SK-N-MC (cell line): Measurements from ENCODE around the gene MRTFB.

ENCODE experiments used
- DNase-seq: peaks from one replicate; pipeline ENCODE4 v3.0.0-alpha.2; 2011; ENCODE audit warnings: low read depth, low spot score
- H3K27ac ChIP-seq: fragments of 200-600 bp; sonication (generic); 2 replicates; pipeline ENCODE4 v1.5.1; 2016; ENCODE audit warnings: mixed run types
- H3K36me3 ChIP-seq: fragments of 200-600 bp; sonication (generic); 2 replicates; pipeline ENCODE4 v1.6.1; 2017; ENCODE audit warnings: antibody characterized with exemption, low read length, mixed read lengths; ENCODE audit not compliant: insufficient read depth
- H3K4me3 ChIP-seq: fragments of 200-600 bp; sonication (generic); 2 replicates; pipeline ENCODE4 v1.5.1; 2016
- H3K9ac ChIP-seq: fragments of 200-600 bp; sonication (generic); 2 replicates; pipeline ENCODE4 v1.8.0; 2017; ENCODE audit warnings: mixed run types, mixed read lengths; ENCODE audit not compliant: insufficient read length
- H3K9me3 ChIP-seq: fragments of 200-600 bp; sonication (generic); 2 replicates; pipeline ENCODE4 v1.6.1; 2017; ENCODE audit warnings: low read depth, mild to moderate bottlenecking, antibody characterized with exemption, low read length, moderate library complexity, mixed read lengths
- EZH2 ChIP-seq: fragments of 200-600 bp; sonication (generic); IDR thresholded peaks from one replicate; pipeline ENCODE4 v1.6.1; 2017; ENCODE audit warnings: antibody characterized with exemption
- FOXP2 ChIP-seq: optimal IDR thresholded peaks from 2 replicates; pipeline ENCODE3; 2011; ENCODE audit warnings: mild to moderate bottlenecking, moderate library complexity; ENCODE audit not compliant: insufficient read depth; ENCODE audit errors: extremely low read length, control extremely low read depth
- POLR2AphosphoS5 ChIP-seq: IDR thresholded peaks from 2 replicates; pipeline ENCODE4 v1.6.1; 2012; ENCODE audit warnings: mild to moderate bottlenecking, low read depth, low read length, borderline replicate concordance

Gene MRTFB

DNA sequence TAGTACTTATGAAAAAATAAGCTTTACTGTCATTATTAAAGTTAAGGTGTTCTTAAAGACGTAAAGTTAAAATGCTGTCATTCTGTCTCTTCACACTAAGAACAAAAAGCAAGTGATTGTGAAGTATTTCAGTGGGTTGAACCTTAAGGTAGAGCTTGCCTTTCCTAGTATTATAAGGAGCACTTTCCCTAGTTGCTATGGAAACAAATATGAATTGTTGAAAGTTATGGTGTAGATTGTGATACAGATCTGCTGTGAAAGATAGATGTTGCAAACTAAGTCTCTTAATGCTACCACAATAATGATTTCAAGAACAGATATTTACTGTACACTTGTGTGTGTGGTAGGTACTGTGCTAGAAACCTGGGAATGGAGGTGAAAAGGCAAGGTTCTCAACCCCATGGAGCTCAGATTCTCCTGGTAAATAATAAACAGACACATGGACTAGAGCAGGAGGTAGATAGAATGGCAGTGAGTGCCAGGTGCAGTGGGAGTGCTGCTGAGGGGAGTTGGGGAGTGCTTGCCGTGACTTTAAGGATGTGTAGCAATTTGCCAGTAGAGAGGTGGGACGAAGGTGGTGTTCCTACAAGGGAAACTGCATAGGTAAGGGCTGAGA lies 34.7 kb downstream of the MRTFB start:
- no peaks in the 10 kb centered on the region for H3K36me3 ChIP-seq
- TF ChIP-seq EZH2, result no peak
- H3K9me3 ChIP-seq, result no peaks in the 10 kb centered on the region
- no peak overlapping the region for H3K27ac ChIP-seq
- DNase-seq, result no peak
- no peak overlapping the region for H3K4me3 ChIP-seq
- H3K9ac ChIP-seq, result no peak overlapping the region

DNA sequence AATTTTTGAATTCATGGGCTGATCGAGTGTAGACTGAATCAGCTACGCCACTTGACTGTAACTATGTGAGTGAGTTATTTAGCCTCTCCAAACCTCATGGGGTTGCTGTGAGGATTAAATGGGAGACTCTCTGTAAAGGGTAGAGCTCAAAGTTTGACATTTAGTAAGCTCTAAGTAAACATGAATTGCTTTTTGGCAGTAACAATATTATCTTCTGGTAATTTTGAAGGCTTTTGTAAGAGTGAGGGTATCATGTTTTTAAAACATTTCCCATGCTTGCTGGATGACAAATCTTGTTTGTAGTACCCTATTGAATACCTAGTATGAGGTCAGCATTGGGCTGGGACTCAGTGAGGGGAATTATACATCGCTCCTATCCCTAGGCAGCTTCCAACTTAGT lies 35.3 kb downstream of the MRTFB start:
- H3K27ac ChIP-seq, result no peak overlapping the region
- no peaks in the 10 kb centered on the region for H3K9me3 ChIP-seq
- H3K9ac ChIP-seq, result no peak overlapping the region
- H3K36me3 ChIP-seq, result no peaks in the 10 kb centered on the region
- H3K4me3 ChIP-seq, result no peak overlapping the region
- no peak for DNase-seq
- TF ChIP-seq POLR2AphosphoS5 (no peak), EZH2 (no peak), FOXP2 (no peak)

DNA sequence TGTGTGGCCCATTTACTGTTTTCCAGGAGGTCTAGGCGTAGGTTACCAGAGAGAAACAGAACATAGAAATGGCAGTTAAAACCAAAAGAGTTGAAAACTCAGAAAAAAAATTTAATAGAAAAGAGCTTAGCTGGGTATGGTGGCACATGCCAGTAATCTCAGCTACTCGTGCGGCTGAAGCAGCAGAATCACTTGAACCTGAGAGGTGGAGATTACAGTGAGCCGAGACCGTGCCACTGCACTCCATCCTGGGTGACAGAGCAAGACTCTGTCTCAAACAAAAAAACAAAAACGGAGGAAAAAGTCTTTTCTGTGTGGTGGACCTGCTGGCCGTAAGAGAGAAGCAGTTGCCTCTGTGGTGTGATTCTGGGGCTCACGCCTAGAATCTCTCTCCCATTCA lies 35.8 kb downstream of the MRTFB start:
- H3K9ac ChIP-seq, result no peak overlapping the region
- no peak for TF ChIP-seq POLR2AphosphoS5
- no peaks in the 10 kb centered on the region for H3K9me3 ChIP-seq
- H3K36me3 ChIP-seq, result no peaks in the 10 kb centered on the region
- no peak for DNase-seq
- H3K4me3 ChIP-seq, result no peak overlapping the region
- no peak overlapping the region for H3K27ac ChIP-seq

DNA sequence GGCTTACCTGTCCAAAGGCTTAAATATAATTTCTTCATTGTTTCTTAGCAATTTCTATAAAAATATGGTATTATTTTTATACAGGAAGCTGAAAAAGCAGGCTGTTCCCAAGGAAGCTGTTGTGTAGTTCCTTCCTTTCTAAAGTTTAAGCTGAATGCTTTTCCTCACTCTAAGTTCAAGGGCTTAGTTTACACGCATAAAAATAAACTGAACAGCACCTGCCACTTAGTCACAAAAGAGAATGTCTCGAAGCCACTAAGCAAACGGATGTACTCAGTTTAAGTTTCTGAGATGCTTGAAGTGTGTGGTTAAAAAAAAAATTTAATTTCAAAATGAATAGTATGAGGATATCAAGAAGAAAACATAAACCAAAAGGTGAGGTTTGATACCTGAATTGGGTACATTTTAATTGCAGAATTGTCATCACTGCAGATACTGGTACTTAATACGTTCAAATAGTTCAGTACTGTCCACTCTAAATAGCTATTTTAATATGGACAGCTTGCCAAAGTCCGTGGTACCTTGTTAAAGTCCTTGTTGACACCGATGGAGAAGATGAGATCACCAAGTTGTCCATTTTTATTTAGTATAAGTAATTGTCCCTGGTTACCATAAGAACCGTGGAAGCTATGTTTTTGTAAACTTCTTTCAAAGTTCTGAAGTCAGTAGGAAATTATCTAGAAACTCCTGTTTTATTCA lies 38.1 kb downstream of the MRTFB start:
- DNase-seq, result no peak
- Histone ChIP-seq H3K9ac (no peak overlapping the region), H3K4me3 (no peak overlapping the region), H3K27ac (no peak overlapping the region), H3K9me3 (no peaks in the 10 kb centered on the region), H3K36me3 (no peaks in the 10 kb centered on the region)
- TF ChIP-seq FOXP2, result no peak
- TF ChIP-seq EZH2, result no peak
- no peak for TF ChIP-seq POLR2AphosphoS5

DNA sequence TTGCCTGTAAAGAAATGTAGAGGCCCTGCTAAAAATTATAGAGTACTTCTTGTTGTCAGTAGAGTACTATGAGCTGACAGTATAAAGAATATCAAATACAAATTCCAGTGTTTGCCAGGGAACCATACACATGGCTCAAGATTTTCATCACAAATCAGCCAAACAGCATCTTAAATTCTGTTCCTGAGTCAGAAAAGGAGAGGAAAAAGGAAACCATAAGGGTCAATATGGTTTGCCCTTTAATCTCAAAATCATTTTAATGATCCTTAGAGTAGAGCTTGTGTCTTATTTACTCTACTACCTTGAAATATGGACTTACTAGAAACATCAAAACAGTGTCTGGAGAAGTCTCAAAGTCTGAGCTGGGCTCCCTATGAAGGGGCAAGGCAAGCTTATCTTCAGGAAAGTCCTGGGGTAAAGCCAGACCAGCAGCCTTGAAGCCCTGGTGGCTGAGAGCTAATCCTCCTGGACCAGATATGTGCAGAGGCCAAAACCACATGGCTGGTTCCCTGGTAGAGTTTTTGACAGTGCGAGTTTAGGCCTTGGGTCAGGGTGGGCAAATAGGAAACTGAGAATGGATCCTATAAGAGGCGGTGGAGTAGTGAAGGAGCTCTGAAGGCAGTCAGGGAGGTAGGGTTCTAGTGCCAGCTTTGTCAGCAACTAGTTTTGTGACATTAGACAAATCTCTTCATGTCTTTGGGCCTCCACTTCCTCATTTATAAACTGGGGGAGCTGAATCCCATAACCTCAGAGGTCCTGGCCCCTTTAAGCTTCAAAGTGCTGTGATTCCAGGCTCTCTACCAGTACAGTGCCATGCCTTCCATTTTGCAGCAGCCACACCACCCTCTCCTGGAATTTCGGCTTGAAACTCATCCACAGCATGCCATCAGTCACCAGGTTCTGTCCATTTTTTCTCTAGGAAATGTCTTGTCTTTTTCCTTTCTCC lies 38.9 kb downstream of the MRTFB start:
- no peak for DNase-seq
- H3K36me3 ChIP-seq, result no peaks in the 10 kb centered on the region
- no peaks in the 10 kb centered on the region for H3K9me3 ChIP-seq
- no peak for TF ChIP-seq POLR2AphosphoS5
- no peak for TF ChIP-seq FOXP2
- no peak for TF ChIP-seq EZH2
- no peak overlapping the region for H3K27ac ChIP-seq
- H3K9ac ChIP-seq, result no peak overlapping the region
- no peak overlapping the region for H3K4me3 ChIP-seq

DNA sequence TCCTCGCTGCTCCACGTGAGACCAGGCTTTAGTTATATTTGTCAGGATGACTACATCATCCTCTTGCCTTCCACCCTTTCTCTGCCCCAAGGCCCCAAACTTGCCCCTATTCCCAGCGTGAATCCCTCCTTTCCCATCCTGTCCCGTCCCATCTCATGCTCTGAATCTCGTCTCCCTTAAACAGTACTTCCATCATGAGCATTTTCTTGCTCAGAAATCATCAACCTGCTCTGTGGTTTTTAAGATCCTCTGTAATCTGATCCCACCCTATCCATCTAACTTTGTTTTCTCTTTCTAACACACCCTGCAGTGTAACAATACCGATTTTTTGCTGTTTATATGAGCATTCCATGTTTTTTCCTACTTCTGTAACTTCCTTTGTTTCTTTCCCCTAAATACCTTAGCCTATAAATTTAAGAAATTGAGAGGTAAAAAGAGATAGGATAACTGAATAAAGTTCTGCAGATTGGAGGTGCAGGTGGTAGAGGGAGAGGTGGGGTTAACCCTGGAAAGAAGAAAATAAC lies 39.7 kb downstream of the MRTFB start:
- H3K9me3 ChIP-seq, result no peaks in the 10 kb centered on the region
- no peak overlapping the region for H3K27ac ChIP-seq
- H3K4me3 ChIP-seq, result no peak overlapping the region
- no peaks in the 10 kb centered on the region for H3K36me3 ChIP-seq
- DNase-seq, result no peak
- no peak overlapping the region for H3K9ac ChIP-seq
- no peak for TF ChIP-seq FOXP2
- TF ChIP-seq EZH2, result no peak
- no peak for TF ChIP-seq POLR2AphosphoS5

DNA sequence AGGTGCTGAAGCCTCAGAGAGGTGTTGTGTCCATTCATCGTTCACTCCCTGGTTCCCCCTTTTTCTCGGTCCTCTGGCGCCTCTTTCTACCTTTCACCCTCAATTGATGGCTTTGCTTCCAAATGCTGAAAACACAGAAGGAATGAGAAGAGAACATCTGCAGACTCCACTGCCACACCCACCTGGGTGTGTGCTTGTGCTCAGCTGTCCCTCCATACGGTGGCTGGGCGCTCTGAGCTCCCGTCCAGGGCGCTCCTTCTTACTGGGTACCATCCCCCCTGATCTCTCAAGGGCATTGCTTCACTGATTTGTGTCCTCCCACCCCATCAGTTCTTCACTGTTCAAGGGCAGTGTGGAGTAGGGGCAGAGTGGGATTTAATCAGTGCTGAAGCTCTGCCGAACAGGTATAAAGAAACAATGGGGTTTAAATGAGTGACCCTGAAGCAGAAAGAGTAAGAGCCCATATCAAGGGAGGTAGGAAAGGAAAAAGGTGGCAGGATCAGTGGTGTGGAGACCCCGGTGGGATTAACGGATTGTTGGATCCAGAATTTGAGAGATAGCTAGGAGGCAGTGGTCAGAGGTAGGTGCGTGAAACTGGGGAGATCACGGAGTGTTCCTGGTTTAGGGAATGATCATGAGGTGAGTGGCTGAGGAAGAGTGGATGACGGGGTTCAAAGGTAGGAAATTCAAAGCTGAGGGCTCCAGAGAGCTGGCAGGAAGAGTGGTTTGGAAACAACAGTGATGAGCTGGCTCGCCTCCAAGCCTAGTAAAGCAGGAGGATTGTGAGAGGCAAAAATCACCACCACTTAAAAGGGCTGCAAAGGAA lies 40.8 kb downstream of the MRTFB start:
- H3K9me3 ChIP-seq, result no peaks in the 10 kb centered on the region
- no peaks in the 10 kb centered on the region for H3K36me3 ChIP-seq
- H3K4me3 ChIP-seq, result no peak overlapping the region
- DNase-seq, result no peak
- no peak overlapping the region for H3K9ac ChIP-seq
- H3K27ac ChIP-seq, result no peak overlapping the region
- TF ChIP-seq EZH2 (no peak), POLR2AphosphoS5 (no peak), FOXP2 (no peak)

DNA sequence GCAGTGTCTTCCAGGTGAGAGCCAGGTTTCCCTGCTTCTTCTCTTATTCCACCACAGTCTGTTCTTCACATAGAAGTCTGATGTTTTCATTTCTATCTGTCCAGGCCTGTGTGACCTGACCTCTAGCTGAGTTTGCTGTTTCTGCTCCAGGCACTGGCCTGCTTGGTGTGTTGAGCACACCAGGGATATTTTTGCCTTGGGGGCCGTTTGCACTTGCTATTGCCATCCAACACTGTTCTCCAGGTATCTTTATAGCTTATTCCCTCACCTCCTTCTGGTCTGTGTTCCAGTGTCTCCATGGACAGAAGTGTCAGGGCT lies 41.4 kb downstream of the MRTFB start:
- H3K27ac ChIP-seq, result no peak overlapping the region
- no peaks in the 10 kb centered on the region for H3K9me3 ChIP-seq
- no peak overlapping the region for H3K4me3 ChIP-seq
- H3K9ac ChIP-seq, result no peak overlapping the region
- TF ChIP-seq FOXP2 (no peak), POLR2AphosphoS5 (no peak), EZH2 (no peak)
- no peak for DNase-seq
- H3K36me3 ChIP-seq, result no peaks in the 10 kb centered on the region
